HepG2 (cell line): ENCODE data around the gene SPAG6. TPM values are rescaled to one million over a fixed set of nuclear protein-coding genes. Genes with fewer than 3 reads are reported as not detected.

Experiments used
- ATAC-seq: fragments of 200-7000 bp; cut with Tn5 transposase; 3 replicates; pipeline ENCODE4 v1.9.1; 2020; ENCODE audit warnings: mild to moderate bottlenecking, moderate library complexity
- BruUV-seq: library from RNA; stranded (reverse); fragments of 400-500 nt; replicated peaks from 2 replicates; lab custom pipeline; 2021; lab: Mats Ljungman, UMichigan
- CTCF ChIA-PET: fragments of 300-600 bp; formaldehyde crosslinking; extraction: SDS; loops from one replicate; lab custom pipeline; 2021; ENCODE audit warnings: low total read pairs, inconsistent platforms, low intra/inter-chr PET ratio; lab: Yijun Ruan, JAX
- POLR2A ChIA-PET: fragments of 350-600 bp; sonication (Branson Sonifier 250); formaldehyde crosslinking; loops from one replicate; lab custom pipeline; 2020; ENCODE audit warnings: antibody characterized with exemption, inconsistent platforms; lab: Yijun Ruan, JAX
- DNase-seq: peaks from one replicate; pipeline ENCODE4 v3.0.0-alpha.2; 2015; ENCODE audit warnings: low spot score
- FAIRE-seq: peaks from 3 replicates; lab custom pipeline; 2011; peaks lifted over from hg19 to GRCh38; lab: Jason Lieb, UNC
- H2AFZ ChIP-seq: one replicate; pipeline ENCODE4 v1.6.1; 2011; ENCODE audit warnings: low read length, inconsistent platforms
- H3K27ac ChIP-seq: fragments of 300-600 bp; 3 replicates; pipeline ENCODE4 v1.8.0; 2011; ENCODE audit warnings: mixed run types, mild to moderate bottlenecking, mixed read lengths, low read length, inconsistent platforms; ENCODE audit not compliant: insufficient read depth; ENCODE audit errors: extremely low read length
- H3K27me3 ChIP-seq, 2 experiments: fragments of 200-600 bp in 1 of 2; 2 replicates in 1 of 2; 3 replicates in 1 of 2; pipeline versions ENCODE4 v1.6.0 to v1.8.0; 2011; ENCODE audit warnings: low read length in 2 of 2, mild to moderate bottlenecking in 2 of 2, moderate library complexity in 2 of 2, inconsistent platforms in 1 of 2; ENCODE audit not compliant: insufficient read depth in 2 of 2, control insufficient read depth in 1 of 2
- H3K36me3 ChIP-seq, 2 experiments: fragments of 200-600 bp in 1 of 2; replicated peaks in 1 of 2; 2 replicates in 1 of 2; 3 replicates in 1 of 2; pipeline versions ENCODE4 v1.5.1 to v1.8.0; 2011; ENCODE audit warnings: low read length in 2 of 2, inconsistent platforms in 1 of 2; ENCODE audit not compliant: insufficient read depth in 2 of 2, control insufficient read depth in 1 of 2
- H3K4me1 ChIP-seq: 2 replicates; pipeline ENCODE4 v1.5.1; 2012; ENCODE audit warnings: low read length, inconsistent platforms; ENCODE audit not compliant: insufficient read depth
- H3K4me2 ChIP-seq: 2 replicates; pipeline ENCODE4 v1.6.0; 2011; ENCODE audit warnings: low read depth, low read length, inconsistent platforms
- H3K4me3 ChIP-seq, 3 experiments: fragments of 200-600 bp in 1 of 3; sonication (generic), shearing (Covaris generic) in 1 of 3; replicated peaks in 1 of 3; 2 replicates each; pipeline ENCODE4 v1.5.1; 2011 to 2016; ENCODE audit warnings: low read length in 3 of 3, inconsistent platforms in 2 of 3, low read depth in 2 of 3, mild to moderate bottlenecking in 2 of 3, control low read depth in 1 of 3, mixed read lengths in 1 of 3; ENCODE audit not compliant: insufficient read depth in 1 of 3
- H3K79me2 ChIP-seq: one replicate; pipeline ENCODE4 v1.6.1; 2011; ENCODE audit warnings: low read length, inconsistent platforms; ENCODE audit not compliant: insufficient read depth
- H3K9ac ChIP-seq: 2 replicates; pipeline ENCODE4 v1.6.0; 2011; ENCODE audit warnings: mild to moderate bottlenecking, low read depth, low read length, inconsistent platforms; ENCODE audit not compliant: insufficient read depth
- H3K9me3 ChIP-seq: 2 replicates; pipeline ENCODE4 v1.5.1; 2012; ENCODE audit warnings: mild to moderate bottlenecking, low read length
- H4K20me1 ChIP-seq: 2 replicates; pipeline ENCODE4 v1.6.0; 2011; ENCODE audit warnings: inconsistent platforms, mild to moderate bottlenecking, low read length, moderate library complexity; ENCODE audit not compliant: insufficient read depth
- HNRNPUL1 ChIP-seq: fragments of 200-400 bp; formaldehyde crosslinking; IDR thresholded peaks from 2 replicates; pipeline ENCODE4 v1.6.1; 2017; ENCODE audit warnings: low read depth, mild to moderate bottlenecking, low read length, moderate library complexity
- MTERF4 ChIP-seq: sonication (generic); formaldehyde crosslinking; IDR thresholded peaks from 2 replicates; pipeline ENCODE4 v1.8.0; 2023; ENCODE audit warnings: mild to moderate bottlenecking, missing genetic modification reagents
- PHF5A ChIP-seq: IDR thresholded peaks from one replicate; pipeline ENCODE4 v1.6.1; 2018; ENCODE audit warnings: low read depth, missing genetic modification reagents; ENCODE audit not compliant: unreplicated experiment
- PRPF4 ChIP-seq: fragments of 200-400 bp; formaldehyde crosslinking; IDR thresholded peaks from 2 replicates; pipeline ENCODE4 v1.6.1; 2016; ENCODE audit warnings: low read length, low read depth; ENCODE audit not compliant: poor library complexity, severe bottlenecking
- RBAK ChIP-seq: sonication (generic); formaldehyde crosslinking; IDR thresholded peaks from 2 replicates; pipeline ENCODE4 v1.5.1; 2020; ENCODE audit warnings: mild to moderate bottlenecking, missing genetic modification reagents
- UBTF ChIP-seq: sonication (generic); formaldehyde crosslinking; IDR thresholded peaks from 2 replicates; pipeline ENCODE4 v1.4.0; 2020; ENCODE audit warnings: mild to moderate bottlenecking, missing genetic modification reagents
- ZNF44 ChIP-seq: sonication (generic); formaldehyde crosslinking; IDR thresholded peaks from 2 replicates; pipeline ENCODE4 v1.5.1; 2020; ENCODE audit warnings: mild to moderate bottlenecking, missing genetic modification reagents
- ZNF605 ChIP-seq: sonication (generic); formaldehyde crosslinking; IDR thresholded peaks from 2 replicates; pipeline ENCODE4 v1.8.0; 2022; ENCODE audit warnings: mild to moderate bottlenecking, missing genetic modification reagents
- ZNF766 ChIP-seq: sonication (generic); formaldehyde crosslinking; IDR thresholded peaks from 2 replicates; pipeline ENCODE4 v1.5.0; 2020; ENCODE audit warnings: missing genetic modification reagents, borderline replicate concordance
- WGBS: methylation state at CpG from one replicate; pipeline ENCODE4 v1.1.6; 2017; ENCODE audit warnings: low lambda C conversion rate; 5-methylcytosine and 5-hydroxymethylcytosine counted together
- in situ Hi-C: cut with HindIII; loops from 2 replicates; pipeline ENCODE4 v1.10.0; 2017; ENCODE audit warnings: low pct_unique_long_range_greater_than_20kb; ENCODE audit not compliant: extremely low pct_ligation_motif_present
- intact Hi-C: fragments of 100-400 bp; cut with micrococcal nuclease; formaldehyde crosslinking; loops from one replicate; pipeline ENCODE4 v1.10.0; 2022; ENCODE audit not compliant: unreplicated experiment
- polyA plus RNA-seq, 8 experiments: library from polyadenylated mRNA; depleted of rRNA in 3 of 8; stranded (reverse) in 7 of 8; unstranded in 1 of 8; fragments of >200 nt; fragmentation: Illumina TruSeq in 4 of 8; extraction: Trizol in 4 of 8; gene quantifications; 2 replicates each; pipeline versions ENCODE4 v1.2.1 to v1.2.3, GENCODE V29; 2011 to 2016; ENCODE audit warnings: low read depth in 4 of 8, missing spikeins in 1 of 8, mixed read lengths in 1 of 8; ENCODE audit not compliant: insufficient read depth in 1 of 8
- total RNA-seq, 5 experiments: library from RNA; depleted of rRNA; stranded (reverse); fragments of >200 nt; fragmentation: Illumina TruSeq; extraction: Trizol; gene quantifications; 2 replicates each; pipeline ENCODE4 v1.2.3, GENCODE V29; 2016; ENCODE audit warnings: low read depth in 1 of 5

SPAG6 gene
- total and polyA plus RNA-seq, 2 of the 13 experiments (the other 11 are each of a cell fraction or from before 2014, with no cell fraction given), result not detected

- TF ChIP-seq RBAK (CRISPR knock-in tag), result no peak
- no peak overlapping the region for H3K9ac ChIP-seq
- peaks cover 1 to 16% of the 10 kb centered on the region in 2 experiments; a peak in 2 of 5 replicates for H3K27me3 ChIP-seq
- WGBS, result 87% methylated on average over 10 of the region's 26 CpGs
- no peaks in the 10 kb centered on the region for H3K9me3 ChIP-seq
- no peak for DNase-seq
- BruUV-seq, result no TSS peak
- H3K4me3 ChIP-seq, result no peak overlapping the region
- H3K79me2 ChIP-seq, result no peaks in the 10 kb centered on the region
- no peak for ATAC-seq
- H4K20me1 ChIP-seq, result no peaks in the 10 kb centered on the region
- no peak for FAIRE-seq
- intact Hi-C loops, result loop anchor here (5.0 kb wide), 1 partner anchor 92 kb away; no protein-coding TSS in a partner anchor
- peaks cover 8% of the 10 kb centered on the region for H3K4me1 ChIP-seq
- CTCF ChIA-PET, result no interaction called here
- H3K27ac ChIP-seq, result no peak overlapping the region
- no peak overlapping the region for H3K4me2 ChIP-seq
- POLR2A ChIA-PET, result no interaction called here
- in situ Hi-C loops, result no loop called here
- H3K36me3 ChIP-seq, result no peaks in the 10 kb centered on the region
- no peak overlapping the region for H2AFZ ChIP-seq
Observed at GRCh38 chr10:22344781-22345300, 455 bp upstream of the SPAG6 start.

- intact Hi-C loops, result no loop called here
- FAIRE-seq, result no peak
- Histone ChIP-seq H3K9ac (no peak overlapping the region), H3K27me3 (peaks cover 1 to 15% of the 10 kb centered on the region in 2 experiments; a peak in 2 of 5 replicates), H3K79me2 (no peaks in the 10 kb centered on the region), H4K20me1 (no peaks in the 10 kb centered on the region), H3K36me3 (no peaks in the 10 kb centered on the region), H3K4me2 (no peak overlapping the region), H3K4me3 (no peak overlapping the region), H2AFZ (no peak overlapping the region), H3K4me1 (peaks cover 6% of the 10 kb centered on the region; the same call in 1 of the 2 replicates), H3K9me3 (no peaks in the 10 kb centered on the region), H3K27ac (no peak overlapping the region)
- in situ Hi-C loops, result no loop called here
- POLR2A ChIA-PET, result no interaction called here
- ATAC-seq, result no peak
- no TSS peak for BruUV-seq
- 62% methylated on average over 8 of the region's 8 CpGs for WGBS
- DNase-seq, result no peak
- CTCF ChIA-PET, result no interaction called here
- TF ChIP-seq ZNF605 (no peak), MTERF4 (CRISPR knock-in tag) (no peak), ZNF44 (CRISPR knock-in tag) (no peak), UBTF (no peak), PHF5A (CRISPR knock-in tag) (no peak), HNRNPUL1 (no peak), ZNF766 (CRISPR knock-in tag) (no peak), PRPF4 (no peak)
Observed at GRCh38 chr10:22346096-22346661, 883 bp downstream of the SPAG6 start.
